GM18907 (cell line): ENCODE results near the gene SNAPC4.

ENCODE experiments used
- ATAC-seq: cut with Tn5 transposase; IDR thresholded peaks from one replicate; pipeline ENCODE4 v1.9.1; 2021; ENCODE audit warnings: mild to moderate bottlenecking, moderate library complexity; ENCODE audit not compliant: unreplicated experiment

The SNAPC4 gene

GRCh38 chr9:136392538-136393449 lies 7.2 kb downstream of the SNAPC4 start:
- no peak for ATAC-seq

- no peak for ATAC-seq
Measured at GRCh38 chr9:136391737-136392537, 8.0 kb downstream of the SNAPC4 start.

GRCh38 chr9:136389396-136389795 lies 10.6 kb downstream of the SNAPC4 start:
- no peak for ATAC-seq

GRCh38 chr9:136387217-136387616 lies 12.8 kb downstream of the SNAPC4 start:
- ATAC-seq, result no peak

DNA sequence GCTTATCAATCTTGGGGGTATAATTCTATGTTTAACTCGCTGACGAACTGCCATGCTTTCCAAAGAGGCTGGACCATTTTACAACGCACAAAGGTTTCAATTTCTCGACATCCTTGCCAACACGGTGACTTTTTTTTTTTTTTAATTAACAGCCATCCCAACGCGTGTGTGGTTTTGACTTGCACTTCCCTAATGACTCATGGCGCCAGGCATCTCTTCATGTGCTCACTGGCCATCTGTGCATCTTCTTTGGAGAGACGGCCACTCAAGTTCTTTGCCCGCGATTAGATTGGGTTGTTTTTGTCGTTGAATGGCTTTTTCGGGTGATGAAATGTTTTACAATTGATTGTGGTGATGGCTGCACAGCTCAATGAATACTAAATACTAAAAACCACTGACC lies 14.0 kb downstream of the SNAPC4 start:
- ATAC-seq, result no peak

- no peak for ATAC-seq
Measured at GRCh38 chr9:136385015-136385414, 15.0 kb downstream of the SNAPC4 start.

DNA sequence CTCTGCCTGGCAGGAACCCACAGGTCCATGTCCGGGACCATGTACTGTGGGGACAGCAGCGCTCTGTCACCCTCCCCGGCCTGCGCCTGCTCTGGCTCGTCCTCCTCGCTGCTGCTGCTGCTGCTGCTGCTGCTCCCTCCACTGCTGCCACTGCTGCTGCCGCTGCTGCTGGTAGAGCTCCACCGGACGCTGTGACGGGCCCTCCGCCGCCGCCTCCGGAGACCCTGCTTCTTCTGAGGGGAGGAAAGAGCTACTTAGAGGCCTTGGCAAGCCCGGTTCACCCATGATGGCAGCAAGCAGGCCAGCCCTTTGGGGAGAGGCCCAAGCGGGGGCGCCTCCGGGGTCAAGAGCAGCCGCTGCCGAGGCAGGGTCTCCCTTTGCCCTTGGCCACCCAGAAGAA lies 16.5 kb downstream of the SNAPC4 start:
- ATAC-seq, result no peak

- no peak for ATAC-seq
Measured at GRCh38 chr9:136381966-136382513, 17.9 kb downstream of the SNAPC4 start.

GRCh38 chr9:136381311-136381710 lies 18.7 kb downstream of the SNAPC4 start:
- ATAC-seq, result no peak

DNA sequence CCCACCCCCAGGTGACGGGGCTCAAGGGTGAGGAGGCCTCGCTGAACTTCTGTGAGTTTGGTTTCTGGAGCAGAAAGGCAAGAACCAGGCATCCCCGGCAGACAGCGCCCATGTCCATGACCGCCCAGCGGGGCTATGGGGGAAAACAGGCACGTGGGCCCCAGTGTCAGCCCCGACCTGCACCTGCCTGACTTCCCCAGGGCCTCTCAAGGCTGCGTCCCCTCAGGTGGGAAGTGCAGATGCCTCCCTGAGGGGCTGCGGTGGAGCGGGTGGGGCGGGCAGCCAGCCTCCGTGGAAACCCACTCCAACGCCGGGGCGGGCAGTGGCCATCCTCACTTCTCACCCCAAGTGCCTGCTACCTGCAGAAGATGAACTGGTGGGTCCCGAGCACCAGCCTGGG lies 19.6 kb downstream of the SNAPC4 start:
- ATAC-seq, result no peak

GRCh38 chr9:136379891-136380290 lies 20.1 kb downstream of the SNAPC4 start:
- no peak for ATAC-seq

GRCh38 chr9:136379401-136379800 lies 20.6 kb downstream of the SNAPC4 start:
- no peak for ATAC-seq

DNA sequence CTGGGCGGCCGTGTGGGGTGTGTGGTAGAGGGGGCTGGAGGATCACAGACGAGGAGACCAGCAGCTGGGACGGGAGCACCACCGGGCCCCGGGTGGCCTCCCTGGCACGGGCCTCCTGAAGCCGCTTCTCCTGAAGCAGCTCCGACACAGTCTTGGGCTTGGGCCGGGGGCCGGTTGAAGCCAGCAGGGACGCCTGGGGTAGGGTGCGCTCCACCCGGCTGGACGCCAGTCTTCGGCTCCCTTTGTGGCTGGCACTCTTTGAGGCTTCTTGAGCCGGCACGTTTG lies 21.0 kb downstream of the SNAPC4 start:
- no peak for ATAC-seq

DNA sequence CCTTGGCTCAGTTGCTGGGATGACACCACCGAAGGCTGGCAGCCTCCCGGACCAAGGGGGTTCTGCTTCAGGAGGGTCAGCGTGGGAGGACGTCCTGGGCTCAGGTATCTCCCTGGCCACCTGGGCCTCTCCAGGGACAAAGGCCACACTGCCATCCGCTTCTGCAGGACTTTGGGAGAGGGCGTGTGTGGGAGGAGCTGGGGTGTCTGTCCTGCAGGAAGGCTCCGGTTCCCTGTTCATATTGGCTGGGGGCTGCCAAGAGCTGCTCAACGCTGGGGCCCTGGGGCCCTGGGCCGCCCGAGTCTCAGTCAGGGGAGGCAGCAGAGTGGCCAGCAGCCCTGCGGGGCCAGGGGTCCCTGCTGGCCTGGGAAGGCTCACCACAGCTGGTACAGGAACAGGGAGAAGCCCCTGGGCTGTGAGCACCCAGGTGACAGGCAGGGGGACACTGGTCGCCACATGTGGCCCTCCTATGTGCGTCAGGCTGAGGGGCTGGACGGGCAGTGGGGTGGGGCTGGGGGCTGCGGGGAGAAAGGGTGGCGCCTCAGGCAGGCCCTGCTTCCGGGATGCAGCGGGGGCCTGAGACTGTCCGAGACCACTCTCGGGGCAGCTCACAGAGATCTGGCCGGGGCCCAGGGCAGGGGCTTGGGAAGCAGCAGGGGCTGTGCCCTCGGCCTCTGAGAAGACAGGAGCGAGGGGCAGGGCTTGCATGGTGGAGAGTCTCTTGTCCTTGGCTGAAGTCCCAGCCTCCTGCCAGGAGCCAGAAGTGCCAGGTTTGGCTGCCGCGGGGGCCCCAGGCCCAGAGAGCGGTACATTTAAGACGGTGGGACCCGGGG lies 21.6 kb downstream of the SNAPC4 start:
- no peak for ATAC-seq

DNA sequence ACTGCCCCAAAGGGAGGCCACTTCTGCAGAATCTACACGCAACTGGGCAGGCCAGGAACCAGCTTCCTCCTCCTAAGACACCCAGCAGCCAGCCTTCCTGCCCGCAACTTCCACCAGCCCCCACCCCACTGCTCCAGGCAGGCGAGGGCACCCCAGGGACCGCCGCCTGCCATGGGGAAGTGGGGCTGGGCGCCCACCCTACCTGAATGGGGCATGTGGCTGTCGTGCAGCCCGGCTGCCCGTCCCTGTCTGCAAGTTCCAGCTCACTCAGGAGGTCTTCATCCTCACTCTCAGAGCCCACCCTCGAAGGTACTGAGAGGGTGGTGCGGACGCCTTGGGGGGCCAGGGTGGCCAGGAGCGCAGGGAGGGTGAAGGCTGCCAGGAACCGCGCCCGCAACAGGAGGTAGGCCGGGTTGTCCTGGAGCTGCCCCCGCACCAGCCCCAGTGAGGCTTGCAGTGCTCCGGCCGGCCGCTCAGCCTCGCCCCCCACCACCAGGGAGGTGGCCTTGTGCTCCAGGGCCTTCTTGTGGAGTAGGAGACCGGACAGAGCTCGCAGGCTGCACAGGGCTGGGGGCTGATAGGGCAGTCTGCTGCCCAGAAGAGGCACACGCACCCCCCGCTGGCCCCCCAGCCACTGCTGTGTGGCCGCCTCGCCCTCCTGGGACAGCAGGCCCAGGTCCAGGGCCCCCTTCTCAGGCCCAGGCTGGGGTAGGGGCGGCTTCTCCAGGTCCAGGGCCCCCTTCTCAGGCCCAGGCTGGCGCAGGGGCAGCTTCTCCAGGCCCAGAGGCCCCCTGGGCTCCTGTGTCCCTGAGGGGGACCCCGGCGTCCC lies 22.4 kb downstream of the SNAPC4 start:
- no peak for ATAC-seq

- ATAC-seq, result no peak
Measured at GRCh38 chr9:136376457-136376856, 23.5 kb downstream of the SNAPC4 start.

DNA sequence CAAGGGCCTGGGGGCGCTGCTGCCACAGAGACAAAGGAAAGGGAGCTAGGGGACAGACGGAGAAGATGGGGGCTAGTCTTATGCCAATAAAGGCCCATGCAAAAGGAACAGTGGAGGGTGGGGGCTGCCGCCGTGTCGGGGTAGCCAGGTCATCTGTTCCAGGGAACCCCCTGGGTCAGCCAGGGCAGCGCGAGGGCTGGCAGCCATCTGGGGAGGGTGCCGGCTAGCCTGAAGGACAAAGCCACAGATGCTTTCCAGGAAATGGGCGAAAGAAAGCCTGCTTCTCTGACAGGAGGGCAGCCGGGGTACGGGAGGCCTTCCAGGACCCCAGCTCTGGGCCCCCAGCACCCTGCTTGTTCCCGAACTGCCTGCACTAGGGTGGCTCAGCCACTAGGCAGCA lies 24.9 kb downstream of the SNAPC4 start:
- ATAC-seq, result no peak

DNA sequence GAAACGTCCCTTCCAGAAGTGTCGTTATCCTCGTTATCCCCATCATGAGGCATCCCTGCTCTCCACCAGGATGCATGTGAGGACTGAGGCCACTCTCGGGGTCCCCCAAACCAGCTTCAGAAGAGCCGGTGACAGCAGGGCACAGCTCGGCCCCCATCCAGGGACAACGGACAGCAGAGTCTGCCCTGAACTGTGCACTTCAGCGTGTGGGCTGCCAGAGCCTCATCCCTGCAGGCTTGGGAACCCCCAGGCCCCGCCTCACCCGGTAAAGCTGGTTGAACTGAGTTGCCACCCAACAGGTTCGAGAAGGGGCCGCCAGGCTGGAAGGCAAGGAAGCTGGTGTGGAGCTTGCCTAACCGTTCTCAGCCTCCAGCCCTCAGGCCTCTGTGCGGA lies 25.8 kb downstream of the SNAPC4 start:
- ATAC-seq, result no peak

- no peak for ATAC-seq
Measured at GRCh38 chr9:136373300-136374182, 26.4 kb downstream of the SNAPC4 start, which contains the start of gene CARD9. TSS of gene CARD9 (minus strand) at chr9:136373669. CDS start at chr9:136372078, 1,591 bp downstream.
